Measurements from ENCODE around the gene PGA5. TPM values are rescaled to one million over a fixed set of nuclear protein-coding genes. Genes with fewer than 3 reads are reported as not detected.

Gene PGA5
- total RNA-seq, 1 experiment from 2014 or later = 0.33 TPM

DNA sequence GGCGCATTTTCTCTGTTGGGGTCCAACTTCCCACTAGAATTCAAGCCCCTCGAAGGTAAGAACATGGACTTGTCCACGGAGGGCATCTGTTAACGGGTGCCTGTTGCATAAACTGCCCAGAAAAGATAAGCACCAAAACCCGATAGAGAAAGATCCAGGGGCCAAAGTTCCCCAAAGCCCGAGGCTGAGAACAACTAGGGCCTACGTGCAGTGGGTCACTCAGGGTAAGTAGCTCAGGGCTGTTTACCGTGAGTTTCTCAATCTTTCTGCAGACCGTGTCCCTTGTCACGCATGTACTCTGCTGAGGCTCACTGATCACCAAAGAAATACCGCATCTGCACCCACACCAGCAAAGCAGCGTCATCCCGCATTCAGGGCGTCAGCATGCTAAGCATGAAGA, 24.4 kb downstream of the PGA5 start:
- H3K4me3 Mint-ChIP-seq = no peak overlapping the region
- no peaks in the 10 kb centered on the region for H4K20me1 ChIP-seq (ENCODE audit: control insufficient read depth, insufficient read depth, insufficient read length)
- no peaks in the 10 kb centered on the region for H3K27me3 ChIP-seq (ENCODE audit: insufficient read depth, low read length)
- H3K23me2 ChIP-seq (ENCODE audit: insufficient read length, low read depth, low read length, poor library complexity, severe bottlenecking) = no peaks in the 10 kb centered on the region
- H2BK12ac ChIP-seq (ENCODE audit: insufficient read length, low read depth, low read length) = no peak overlapping the region
- no peaks in the 10 kb centered on the region for H3K27me3 Mint-ChIP-seq (ENCODE audit: low read depth)
- H3K4ac ChIP-seq (ENCODE audit: low read depth, low read length) = no peak overlapping the region
- H3K27ac Mint-ChIP-seq = no peak overlapping the region
- no peaks in the 10 kb centered on the region for H3K9me3 ChIP-seq (ENCODE audit: control insufficient read depth, low read depth, low read length)
- H2BK15ac ChIP-seq (ENCODE audit: low read depth, low read length) = no peak overlapping the region
- H3K56ac ChIP-seq (ENCODE audit: insufficient read length, low read depth, low read length) = no peak overlapping the region
- no peak overlapping the region for H3K18ac ChIP-seq (ENCODE audit: insufficient read length, low read depth, low read length)
- DNase-seq = no peak
- H4K91ac ChIP-seq (ENCODE audit: insufficient read length, low read depth, low read length) = no peak overlapping the region
- H3K79me1 ChIP-seq (ENCODE audit: insufficient read depth, low read depth, low read length, poor library complexity, severe bottlenecking) = no peaks in the 10 kb centered on the region
- no CpG with 5 or more reads among the region's 14 CpGs for WGBS (ENCODE audit: extremely low coverage, insufficient read length, low lambda C conversion rate)
- no peak overlapping the region for H4K5ac ChIP-seq (ENCODE audit: insufficient read length, low read depth, low read length)
- no peak overlapping the region for H2BK120ac ChIP-seq (ENCODE audit: low read depth, low read length, poor library complexity, severe bottlenecking)
- no peak overlapping the region for H2AK5ac ChIP-seq (ENCODE audit: insufficient read length, low read length)
- H3K79me2 ChIP-seq (ENCODE audit: insufficient read depth, low read length) = no peaks in the 10 kb centered on the region
- no peak overlapping the region for H3T11ph ChIP-seq (ENCODE audit: low read length)
- TF ChIP-seq CTCF (conservative IDR thresholded peaks at IDR 0.05) = no peak
- no peak overlapping the region for H4K8ac ChIP-seq (replicated peaks; ENCODE audit: insufficient read length, low read depth, low read length)
- H3K4me1 Mint-ChIP-seq = no peaks in the 10 kb centered on the region
- H3K14ac ChIP-seq (ENCODE audit: insufficient read depth, low read length) = no peak overlapping the region
- no peak overlapping the region for H2BK5ac ChIP-seq (ENCODE audit: insufficient read length, low read length)
- H3K36me3 Mint-ChIP-seq (ENCODE audit: insufficient read depth in 1 of 3, low read depth in 3 of 3) = peaks cover 0 to 12% (median 0%) of the 10 kb centered on the region in 3 experiments; a peak in 2 of 7 replicates
- H3K27ac ChIP-seq (ENCODE audit: insufficient read length, low read depth, low read length) = no peak overlapping the region
- H3K4me2 ChIP-seq (ENCODE audit: insufficient read depth, insufficient read length, low read length) = no peak overlapping the region
- H3K9me3 Mint-ChIP-seq = no peaks in the 10 kb centered on the region
- H3K9ac ChIP-seq (ENCODE audit: extremely low read depth, insufficient read length, low read length) = no peak overlapping the region
- no peaks in the 10 kb centered on the region for H3K4me1 ChIP-seq (ENCODE audit: insufficient read depth, low read length)
- H2AFZ ChIP-seq (ENCODE audit: low read length) = no peak overlapping the region
- no peak overlapping the region for H3K23ac ChIP-seq (ENCODE audit: insufficient read length, low read depth, low read length)
- no peak overlapping the region for H2BK20ac ChIP-seq (ENCODE audit: low read depth, low read length, poor library complexity, severe bottlenecking)
